Adrenal gland (tissue), 12 donors: Measurements from ENCODE around the gene ADAMTS20. TPM values are rescaled to one million over a fixed set of nuclear protein-coding genes. Genes with fewer than 3 reads are reported as not detected.
"Not testable (repeated sequence)": the region's sequence is repeated elsewhere in the genome, so short reads cannot be mapped to it uniquely, and the experiment has no call there.

Source experiments
- DNase-seq, 7 donors: peaks; one replicate each; pipeline ENCODE4 v3.0.0-alpha.2; 2019 to 2020
- H3K27ac ChIP-seq, 5 donors: fragments of 200-600 bp; sonication (generic) in 4 of 5; 1 replicate in 3 of 5; 2 replicates in 2 of 5; pipeline versions ENCODE4 v1.5.1 to v1.8.0; 2016 to 2020; ENCODE audit warnings: mild to moderate bottlenecking in 1 of 5
- H3K27me3 ChIP-seq: fragments of 200-600 bp; 2 replicates; pipeline ENCODE4 v1.8.0; 2021
- H3K36me3 ChIP-seq, 2 donors: fragments of 200-600 bp; replicated peaks in 1 of 2; 1 replicate in 1 of 2; 2 replicates in 1 of 2; pipeline versions ENCODE4 v1.5.1 to v1.8.0; 2018 to 2022
- H3K4me1 ChIP-seq, 2 donors: fragments of 200-600 bp; replicated peaks in 1 of 2; 1 replicate in 1 of 2; 2 replicates in 1 of 2; pipeline versions ENCODE4 v1.5.1 to v1.8.0; 2018 to 2021
- H3K4me3 ChIP-seq, 4 donors: fragments of 200-600 bp; sonication (generic) in 3 of 4; one replicate each; pipeline ENCODE4 v1.5.1; 2016 to 2018
- H3K9me3 ChIP-seq, 3 donors: fragments of 200-600 bp; sonication (generic) in 1 of 3; replicated peaks in 1 of 3; 1 replicate in 2 of 3; 2 replicates in 1 of 3; pipeline versions ENCODE4 v1.5.1 to v1.8.0; 2016 to 2021
- POLR2A ChIP-seq, 2 donors: fragments of 450-650 bp; IDR thresholded peaks; one replicate each; pipeline ENCODE4 v1.6.1; 2017; ENCODE audit warnings: antibody characterized with exemption in 2 of 2, mild to moderate bottlenecking in 2 of 2, moderate library complexity in 1 of 2
- WGBS, 4 donors: extraction: QIAGEN DNeasy Blood & Tissue Kit in 2 of 4; methylation state at CpG; one replicate each; pipeline versions ENCODE4 v1.1.5 to v1.1.7; 2013 to 2017; 5-methylcytosine and 5-hydroxymethylcytosine counted together
- intact Hi-C, 2 donors: fragments of 100-400 bp; cut with DNase I; formaldehyde crosslinking; loops; one replicate each; pipeline versions ENCODE4 v1.14.1 to v1.15.0; 2022 to 2023
- polyA plus RNA-seq, 3 donors: library from polyadenylated mRNA; stranded (reverse); fragments of 200-250 nt in 2 of 3; fragments of 350-450 nt in 1 of 3; fragmentation: Illumina TruSeq in 1 of 3; extraction: RNeasy Lipid Tissue Mini Kit (QIAGEN cat#74804) in 1 of 3; gene quantifications; one replicate each; pipeline ENCODE4 v1.2.3, GENCODE V29; 2013 to 2014
- total RNA-seq, 9 donors: library from RNA; depleted of rRNA in 4 of 9; stranded (reverse); fragments of >200 nt in 4 of 9; fragments of 120-200 nt in 1 of 9; fragmentation: NEBNext Ultra II Directional in 1 of 9; extraction: Animal tissue kit (Norgen Biotek cat#: 25700) in 1 of 9; gene quantifications; one replicate each; pipeline versions ENCODE4 v1.1.0 to v1.2.4, GENCODE V29; 2013 to 2023
- TF ChIP-seq, protein P1 (sequence below), 6 experiments: fragments of 450-650 bp in 4 of 6; fragments of 200-600 bp in 2 of 6; sonication (generic) in 1 of 6; IDR thresholded peaks; 1 replicate in 5 of 6; 2 replicates in 1 of 6; pipeline versions ENCODE4 v1.5.1 to v1.8.0; 2016 to 2021; ENCODE audit warnings: antibody characterized with exemption in 6 of 6, mild to moderate bottlenecking in 2 of 6, moderate library complexity in 1 of 6
- donor health status: healthy with polysubstance abuse.
- donor health status: Bipolar disorder and iron deficiency.
- donor health status: DM: yes; HTN: yes; CAD: no.
- donor health status: DM: no; HTN: no; CAD: no.
- donor health status: DM: no; HTN: no; CAD: no.
- donor health status: DM: yes; HTN: yes; CAD: no.

Gene ADAMTS20
- total and polyA plus RNA-seq, 12 donors = 0.04 to 0.43 (median 0.28) TPM; not detected in 9

- H3K4me1 ChIP-seq = no peaks in the 10 kb centered on the region
Observed at GRCh38 chr12:43378448-43378847, 173.6 kb downstream of the ADAMTS20 start.

GRCh38 chr12:43370263-43370662 lies 181.7 kb downstream of the ADAMTS20 start:
- Histone ChIP-seq H3K4me3 (no peak overlapping the region), H3K27me3 (no peaks in the 10 kb centered on the region), H3K27ac (no peak overlapping the region), H3K4me1 (no peaks in the 10 kb centered on the region), H3K9me3 (no peaks in the 10 kb centered on the region), H3K36me3 (no peaks in the 10 kb centered on the region)
- DNase-seq = no peak
- WGBS, 4 donors = 50 to 67% (median 64%) methylated on average over 1 of the region's 1 CpG
- no peak for TF ChIP-seq POLR2A (IDR thresholded peaks at IDR 0.05)
- TF ChIP-seq, protein P1, sequence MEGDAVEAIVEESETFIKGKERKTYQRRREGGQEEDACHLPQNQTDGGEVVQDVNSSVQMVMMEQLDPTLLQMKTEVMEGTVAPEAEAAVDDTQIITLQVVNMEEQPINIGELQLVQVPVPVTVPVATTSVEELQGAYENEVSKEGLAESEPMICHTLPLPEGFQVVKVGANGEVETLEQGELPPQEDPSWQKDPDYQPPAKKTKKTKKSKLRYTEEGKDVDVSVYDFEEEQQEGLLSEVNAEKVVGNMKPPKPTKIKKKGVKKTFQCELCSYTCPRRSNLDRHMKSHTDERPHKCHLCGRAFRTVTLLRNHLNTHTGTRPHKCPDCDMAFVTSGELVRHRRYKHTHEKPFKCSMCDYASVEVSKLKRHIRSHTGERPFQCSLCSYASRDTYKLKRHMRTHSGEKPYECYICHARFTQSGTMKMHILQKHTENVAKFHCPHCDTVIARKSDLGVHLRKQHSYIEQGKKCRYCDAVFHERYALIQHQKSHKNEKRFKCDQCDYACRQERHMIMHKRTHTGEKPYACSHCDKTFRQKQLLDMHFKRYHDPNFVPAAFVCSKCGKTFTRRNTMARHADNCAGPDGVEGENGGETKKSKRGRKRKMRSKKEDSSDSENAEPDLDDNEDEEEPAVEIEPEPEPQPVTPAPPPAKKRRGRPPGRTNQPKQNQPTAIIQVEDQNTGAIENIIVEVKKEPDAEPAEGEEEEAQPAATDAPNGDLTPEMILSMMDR (IDR thresholded peaks at IDR 0.05) = no peak
- intact Hi-C loops = no loop called here

More at GRCh38 chr12:43378448-43378847, 173.6 kb downstream of the ADAMTS20 start:
- Histone ChIP-seq H3K27me3 (no peaks in the 10 kb centered on the region), H3K9me3 (peaks cover 0 to 4% (median 0%) of the 10 kb centered on the region in 3 donors), H3K36me3 (no peaks in the 10 kb centered on the region), H3K4me3 (no peak overlapping the region), H3K27ac (no peak overlapping the region)
- TF ChIP-seq POLR2A (IDR thresholded peaks at IDR 0.05) = no peak
- TF ChIP-seq, protein P1 (IDR thresholded peaks at IDR 0.05) = no peak
- intact Hi-C loops = no loop called here
- no peak for DNase-seq

DNA sequence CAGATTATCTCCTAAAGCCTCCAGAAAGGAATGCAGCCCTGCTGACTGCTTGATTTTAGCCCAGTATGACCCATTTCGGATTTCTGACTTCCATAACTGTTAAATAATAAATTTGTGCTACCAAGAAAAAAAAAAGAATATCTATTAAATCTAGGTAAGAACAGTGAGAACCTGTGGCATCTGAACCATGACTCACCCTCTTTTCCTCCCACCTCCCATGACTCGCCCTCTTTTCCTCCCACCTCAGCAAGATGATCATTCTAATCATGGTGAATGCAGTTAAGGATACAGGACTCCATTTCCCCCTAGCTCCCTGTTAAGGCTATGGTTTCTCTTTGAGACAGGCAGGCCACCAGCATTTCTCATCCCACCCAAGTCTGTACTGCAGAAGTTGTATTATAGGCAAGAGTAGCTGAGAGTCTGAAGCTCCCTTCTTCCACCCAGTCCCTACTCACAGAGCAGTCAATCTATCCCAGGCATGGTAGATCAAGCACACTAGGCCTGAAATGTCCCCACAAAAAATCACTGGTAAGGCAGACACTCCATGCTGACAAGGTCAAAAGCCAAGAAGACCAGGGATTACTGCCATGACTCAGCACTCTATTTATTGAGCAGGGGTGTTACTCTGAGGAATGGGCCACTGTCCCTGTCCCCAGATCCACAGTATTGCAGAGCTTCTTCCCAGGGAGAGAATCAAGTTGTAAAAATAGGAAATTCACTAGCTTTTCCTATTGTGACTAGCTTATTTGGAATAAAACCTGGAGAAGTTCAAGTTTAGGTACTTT lies 188.9 kb downstream of the ADAMTS20 start:
- WGBS, 4 donors = 59 to 71% (median 68%) methylated on average over 2 of the region's 2 CpGs

DNA sequence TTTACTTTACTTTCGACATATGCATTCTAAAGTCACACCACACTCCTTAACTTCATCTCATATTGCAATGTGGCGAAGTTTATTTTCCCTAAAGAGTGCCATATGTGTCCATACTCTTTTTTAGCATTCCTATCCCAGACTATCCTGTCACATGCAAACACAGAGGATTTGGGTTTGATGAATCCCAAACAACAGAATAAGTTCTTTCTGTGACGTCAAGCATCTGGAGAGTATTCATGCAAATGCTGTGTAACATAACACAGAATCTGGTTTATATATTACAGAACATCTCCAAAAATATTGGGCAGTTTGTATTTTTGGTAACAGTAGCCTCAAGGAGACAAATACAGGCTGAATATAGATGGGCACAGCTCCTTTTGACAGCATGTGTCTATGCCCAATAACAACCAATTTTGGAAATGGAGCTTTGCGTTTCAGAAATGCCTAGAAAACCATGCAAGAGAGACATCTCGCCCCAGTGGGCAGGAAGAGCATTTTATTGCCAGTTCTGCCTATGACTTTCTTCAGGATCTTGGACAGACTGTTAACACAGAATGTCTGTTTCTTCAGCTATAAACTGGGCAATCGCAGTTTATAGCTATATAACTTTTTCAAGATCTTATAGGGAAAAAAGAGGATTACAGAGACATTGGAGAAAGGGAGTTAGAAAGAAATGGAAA lies 190.8 kb downstream of the ADAMTS20 start:
- Histone ChIP-seq H3K9me3 (no peaks in the 10 kb centered on the region), H3K4me3 (no peak overlapping the region), H3K4me1 (no peaks in the 10 kb centered on the region), H3K36me3 (no peaks in the 10 kb centered on the region), H3K27ac (no peak overlapping the region), H3K27me3 (no peaks in the 10 kb centered on the region)
- no peak for DNase-seq
- intact Hi-C loops = no loop called here
- WGBS, 4 donors = 69 to 83% (median 77%) methylated on average over 6 of the region's 6 CpGs
- no peak for TF ChIP-seq POLR2A (IDR thresholded peaks at IDR 0.05)
- TF ChIP-seq, protein P1 (IDR thresholded peaks at IDR 0.05) = no peak

More for the DNA sequence above, 188.9 kb downstream of the ADAMTS20 start:
- no peak for TF ChIP-seq POLR2A (IDR thresholded peaks at IDR 0.05)
- TF ChIP-seq, protein P1 (IDR thresholded peaks at IDR 0.05) = no peak
- no peaks in the 10 kb centered on the region for H3K27me3 ChIP-seq
- no peaks in the 10 kb centered on the region for H3K36me3 ChIP-seq
- H3K27ac ChIP-seq = no peak overlapping the region
- intact Hi-C loops = no loop called here
- H3K4me1 ChIP-seq = no peaks in the 10 kb centered on the region
- no peak for DNase-seq
- H3K4me3 ChIP-seq = no peak overlapping the region
- no peaks in the 10 kb centered on the region for H3K9me3 ChIP-seq

- H3K9me3 ChIP-seq, H3K27me3 ChIP-seq, H3K4me3 ChIP-seq, intact Hi-C loops, H3K27ac ChIP-seq, DNase-seq, H3K36me3 ChIP-seq, H3K4me1 ChIP-seq: not testable (repeated sequence)
- WGBS, 4 donors = 82 to 91% (median 88%) methylated on average over 10 of the region's 10 CpGs
Observed at GRCh38 chr12:43360001-43360400, 192.0 kb downstream of the ADAMTS20 start.
